ENCODE results near the gene DLGAP1. TPM values are rescaled to one million over a fixed set of nuclear protein-coding genes. Genes with fewer than 3 reads are reported as not detected.

The DLGAP1 gene
- total RNA-seq, 1 experiment from 2014 or later: 2.9 TPM

DNA sequence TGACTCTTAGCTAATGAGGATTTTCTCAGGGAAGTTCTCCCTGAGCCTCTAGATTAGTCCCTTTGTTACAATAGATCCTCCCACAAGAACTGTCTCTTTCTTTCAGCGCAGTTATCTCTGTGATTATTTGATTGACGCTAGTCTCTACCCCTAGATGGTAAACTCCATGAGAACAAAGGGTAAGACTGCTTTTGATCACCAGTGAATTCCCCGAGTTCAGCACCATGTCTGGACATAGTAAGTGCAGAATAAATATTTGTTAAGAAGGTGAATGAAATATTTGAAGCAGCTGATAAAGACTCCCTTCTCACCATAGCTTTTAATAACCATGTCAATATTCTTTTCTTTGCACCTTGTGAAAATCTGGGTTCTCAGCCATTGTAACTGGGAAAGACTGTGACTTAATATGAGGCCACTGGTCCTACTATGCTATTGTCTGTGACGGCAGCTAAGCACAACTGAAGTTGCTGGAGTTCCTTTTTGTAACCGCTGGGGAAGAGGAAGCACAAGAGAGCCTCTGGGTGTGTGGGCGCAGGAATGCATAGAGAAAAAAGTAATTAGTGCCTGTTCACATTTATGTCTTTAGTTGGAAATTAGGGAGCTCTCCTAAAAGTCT, 790.4 kb downstream of the DLGAP1 start:
- DNase-seq (ENCODE audit: low read depth): no peak

DNA sequence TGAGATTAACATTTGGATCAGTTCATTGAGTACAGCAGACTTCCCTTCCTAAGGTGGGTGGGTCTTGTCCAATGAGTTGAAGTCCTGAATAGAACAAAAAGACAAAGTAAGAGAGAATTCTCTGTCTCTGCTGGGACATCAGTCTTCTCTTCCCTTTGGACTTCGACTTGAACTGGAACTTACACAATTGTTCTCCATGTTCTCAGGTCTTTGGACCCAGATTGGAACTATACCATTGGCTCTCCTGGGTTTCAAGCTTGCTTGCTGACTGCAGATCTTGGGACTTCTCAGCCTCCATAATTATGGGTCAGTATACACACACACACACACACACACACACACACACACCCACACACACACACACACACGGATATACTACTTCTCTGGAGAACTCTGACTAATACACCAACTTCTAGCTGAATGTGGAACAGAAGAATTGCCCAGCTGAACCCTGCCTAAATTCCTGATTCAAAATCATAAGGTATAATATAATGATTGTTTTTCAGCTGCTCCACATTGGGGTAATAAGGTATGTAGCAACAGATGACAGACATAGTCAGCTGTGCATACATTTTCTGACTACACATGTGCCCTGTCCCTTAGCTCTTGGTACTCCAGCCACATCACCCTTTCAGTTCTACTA, 791.1 kb downstream of the DLGAP1 start:
- no peak for DNase-seq (ENCODE audit: low read depth)

DNA sequence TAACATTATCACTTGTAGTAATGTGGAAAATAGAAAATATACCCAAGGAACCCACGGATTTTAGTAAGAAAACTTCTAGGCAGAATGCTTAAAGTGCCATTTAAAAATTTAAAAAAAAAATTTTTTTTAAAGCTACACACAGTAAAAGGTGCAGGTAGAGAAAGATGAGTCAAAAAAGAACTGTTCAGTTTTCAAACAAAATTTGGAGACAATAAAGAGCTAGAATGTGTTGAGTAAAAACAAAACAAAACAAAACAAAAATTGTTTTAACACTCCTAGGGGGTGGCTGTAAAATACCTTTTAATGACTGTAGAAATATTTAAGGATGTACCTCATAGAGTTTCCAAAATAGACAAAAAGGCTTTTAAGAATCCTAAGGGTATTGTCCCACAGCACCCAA, 793.1 kb downstream of the DLGAP1 start:
- no peak for DNase-seq (ENCODE audit: low read depth)

DNA sequence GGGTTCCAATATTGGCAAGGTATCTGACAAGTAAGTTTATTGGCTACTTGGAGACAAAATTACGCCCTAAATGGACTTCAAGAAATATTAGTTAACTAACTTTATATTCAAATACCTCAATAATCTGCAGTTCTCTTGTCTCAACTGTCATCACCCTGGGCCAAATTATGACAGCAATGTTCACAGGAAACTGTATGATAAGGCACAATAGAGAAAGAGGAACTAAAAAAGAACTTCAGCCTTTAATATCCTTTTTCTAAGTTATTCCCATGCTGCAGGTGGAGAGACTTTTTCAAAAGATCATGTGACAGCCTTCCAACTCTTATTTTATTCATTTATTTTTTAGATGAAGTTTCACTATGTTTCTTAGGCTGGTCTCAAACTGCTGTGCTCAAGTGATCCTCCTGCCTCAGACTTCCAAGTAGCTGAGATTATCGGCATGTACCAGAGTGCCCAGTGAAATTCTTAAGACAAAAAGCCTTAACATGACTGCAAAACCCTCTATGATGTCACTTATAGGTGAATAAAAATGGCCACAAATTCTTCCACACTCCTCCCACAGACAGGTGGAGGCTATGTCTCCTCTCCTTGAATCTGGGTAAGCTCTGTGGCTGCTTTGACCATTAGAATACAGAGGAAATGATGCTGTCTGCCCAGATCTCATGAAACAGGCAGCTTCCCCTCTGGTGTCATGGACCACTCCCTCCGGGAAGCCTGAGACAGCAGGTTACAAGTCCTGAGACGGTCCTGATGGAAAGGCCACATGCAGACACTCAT, 794.2 kb downstream of the DLGAP1 start:
- no peak for DNase-seq (ENCODE audit: low read depth)

DNA sequence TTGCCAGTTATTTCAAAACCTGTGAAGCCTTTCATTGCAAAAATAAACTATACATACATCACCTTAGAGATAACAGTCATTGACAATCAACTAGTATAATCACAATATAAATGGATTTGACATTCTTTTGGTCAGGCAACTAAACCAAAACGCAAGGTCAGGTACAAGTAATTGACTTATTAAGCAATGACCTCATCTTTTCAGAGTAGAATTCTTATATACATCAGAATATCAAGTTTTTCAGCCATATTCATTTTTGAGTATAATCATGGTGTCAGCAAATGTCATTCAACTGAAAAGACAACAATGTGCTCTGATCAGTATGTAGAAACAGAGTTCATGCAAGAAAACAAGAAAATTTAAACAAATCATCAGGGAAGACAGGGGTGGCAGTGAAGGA, 796.6 kb downstream of the DLGAP1 start:
- no peak for DNase-seq (ENCODE audit: low read depth)

DNA sequence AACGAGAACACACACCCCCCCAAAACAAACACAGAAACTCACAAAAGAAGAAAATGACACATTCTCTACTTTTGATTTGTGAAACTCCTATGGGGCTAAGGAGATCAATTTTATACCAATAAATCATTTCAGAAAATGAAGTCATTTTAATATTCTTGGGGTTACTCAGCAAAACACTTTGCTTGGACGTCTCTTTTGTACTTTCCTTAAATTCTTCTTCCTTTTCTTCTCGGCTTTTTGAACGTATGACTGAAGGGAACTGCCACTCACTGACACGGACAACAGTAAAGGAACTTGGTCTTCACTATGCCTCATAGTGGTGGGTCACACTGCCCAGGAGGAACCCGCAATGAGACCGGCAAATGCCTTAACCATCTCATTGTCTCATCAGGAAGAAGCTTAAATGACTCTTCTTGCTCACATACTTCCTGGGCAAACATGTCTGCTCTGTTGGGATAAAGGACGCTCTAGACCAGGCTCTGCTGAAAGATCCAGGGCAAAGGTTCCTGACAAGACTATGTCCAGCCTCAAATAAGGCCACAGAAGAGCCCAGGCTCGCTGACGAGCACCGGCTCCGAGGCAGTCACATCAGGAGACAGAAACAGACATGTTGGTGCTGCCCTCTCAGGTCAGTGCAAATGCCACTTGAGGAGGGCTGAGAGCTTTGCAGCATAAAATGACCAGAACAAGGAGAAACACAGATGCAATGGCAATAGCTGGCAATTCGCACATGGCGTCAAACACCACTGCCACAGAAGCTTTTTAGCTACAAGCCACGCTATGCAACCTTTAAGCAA, 799.7 kb downstream of the DLGAP1 start:
- no peak for DNase-seq (ENCODE audit: low read depth)

DNA sequence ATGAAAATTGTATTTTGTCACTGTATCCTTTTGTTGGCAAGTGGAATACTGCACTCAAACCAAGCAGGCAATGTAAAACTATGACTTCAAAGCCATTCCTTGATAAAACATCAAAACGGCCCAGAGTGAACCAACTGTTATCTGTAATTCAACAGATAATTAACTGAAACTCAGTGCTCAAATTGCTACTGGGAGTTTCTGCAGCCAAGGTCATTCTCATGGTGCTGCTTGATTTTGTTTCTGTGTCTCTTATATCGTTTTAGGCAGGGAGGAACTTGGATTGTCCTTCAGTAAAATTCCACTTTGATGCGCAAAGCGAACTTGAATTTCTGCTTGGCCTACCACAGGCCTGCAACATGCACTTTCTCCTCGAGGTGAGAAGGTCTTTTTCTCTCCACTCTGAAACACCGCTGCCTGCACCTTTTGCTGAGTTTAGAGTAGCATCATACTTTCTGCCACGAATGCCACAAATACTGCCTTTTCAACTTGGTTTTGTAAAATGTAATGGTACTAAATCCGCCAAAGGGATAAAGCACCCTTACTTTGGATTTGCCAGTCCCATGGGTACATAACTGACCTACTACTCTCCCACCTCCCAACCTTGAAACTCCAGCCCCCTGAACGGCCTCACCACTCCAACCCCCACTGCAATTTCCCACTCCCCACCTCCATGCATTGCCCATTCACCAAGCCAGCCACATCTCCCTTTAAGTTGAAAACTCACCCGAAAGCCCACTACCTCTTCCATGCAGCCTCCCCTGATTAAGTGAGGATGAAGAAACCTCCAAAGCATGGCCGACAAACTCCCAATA, 800.5 kb downstream of the DLGAP1 start:
- no peak for DNase-seq (ENCODE audit: low read depth)

DNA sequence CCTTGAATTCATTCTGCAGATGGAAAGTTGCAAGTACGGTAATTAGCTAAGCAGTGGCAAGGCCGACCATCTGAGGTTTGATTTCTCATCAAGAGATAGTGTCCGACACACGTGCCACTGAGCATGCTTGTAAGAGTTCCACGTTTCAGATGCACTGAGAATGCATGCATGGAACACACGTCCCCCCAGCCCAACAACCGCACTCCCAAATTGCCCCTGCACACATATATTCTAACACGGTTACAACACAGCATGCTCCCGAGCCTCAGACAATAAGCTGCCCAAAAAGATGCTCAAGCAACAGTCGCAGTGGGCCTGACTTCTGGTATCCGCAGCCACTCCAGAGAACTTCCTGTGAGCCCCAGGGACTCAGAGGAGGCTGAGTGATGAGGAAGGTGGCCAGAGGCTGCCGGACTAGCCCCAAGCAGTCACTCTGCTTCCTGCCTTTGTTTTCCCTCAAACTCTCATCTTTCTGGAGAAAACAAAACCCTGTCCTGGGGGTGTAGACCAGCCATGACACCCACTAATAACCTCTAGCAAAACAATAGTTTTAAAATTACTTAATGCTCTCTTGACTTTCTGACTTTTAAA, 801.2 kb downstream of the DLGAP1 start:
- peak; percentile 23 for DNase-seq (ENCODE audit: low read depth)

DNA sequence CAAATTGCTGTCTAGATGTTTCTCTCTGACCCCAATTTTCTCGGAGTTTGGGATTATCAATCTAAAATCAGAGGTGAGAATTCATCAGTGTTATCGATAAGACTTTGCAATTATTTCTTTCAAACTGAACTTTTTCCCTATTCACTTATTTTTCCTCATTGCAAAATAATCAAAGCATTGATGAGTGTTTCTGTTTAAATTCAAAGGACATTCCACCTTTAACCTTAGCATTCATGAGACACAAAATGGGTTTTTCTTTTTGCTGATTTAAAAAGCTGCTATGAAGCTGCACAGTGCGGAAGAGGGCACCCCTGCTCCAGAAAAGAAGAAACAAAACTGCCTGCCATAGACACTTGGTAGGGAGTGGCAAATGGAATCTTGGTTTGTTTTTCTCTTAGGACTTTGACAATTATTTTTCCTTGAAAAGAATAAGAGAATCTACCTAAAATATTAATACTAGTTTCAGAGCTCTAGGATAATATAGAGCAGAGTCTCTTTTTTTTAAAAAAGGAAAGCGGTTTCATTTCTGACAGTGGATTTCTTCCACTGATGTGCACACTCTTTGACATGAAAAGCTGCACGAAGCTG, 801.8 kb downstream of the DLGAP1 start:
- DNase-seq (ENCODE audit: low read depth): peak; percentile 22

DNA sequence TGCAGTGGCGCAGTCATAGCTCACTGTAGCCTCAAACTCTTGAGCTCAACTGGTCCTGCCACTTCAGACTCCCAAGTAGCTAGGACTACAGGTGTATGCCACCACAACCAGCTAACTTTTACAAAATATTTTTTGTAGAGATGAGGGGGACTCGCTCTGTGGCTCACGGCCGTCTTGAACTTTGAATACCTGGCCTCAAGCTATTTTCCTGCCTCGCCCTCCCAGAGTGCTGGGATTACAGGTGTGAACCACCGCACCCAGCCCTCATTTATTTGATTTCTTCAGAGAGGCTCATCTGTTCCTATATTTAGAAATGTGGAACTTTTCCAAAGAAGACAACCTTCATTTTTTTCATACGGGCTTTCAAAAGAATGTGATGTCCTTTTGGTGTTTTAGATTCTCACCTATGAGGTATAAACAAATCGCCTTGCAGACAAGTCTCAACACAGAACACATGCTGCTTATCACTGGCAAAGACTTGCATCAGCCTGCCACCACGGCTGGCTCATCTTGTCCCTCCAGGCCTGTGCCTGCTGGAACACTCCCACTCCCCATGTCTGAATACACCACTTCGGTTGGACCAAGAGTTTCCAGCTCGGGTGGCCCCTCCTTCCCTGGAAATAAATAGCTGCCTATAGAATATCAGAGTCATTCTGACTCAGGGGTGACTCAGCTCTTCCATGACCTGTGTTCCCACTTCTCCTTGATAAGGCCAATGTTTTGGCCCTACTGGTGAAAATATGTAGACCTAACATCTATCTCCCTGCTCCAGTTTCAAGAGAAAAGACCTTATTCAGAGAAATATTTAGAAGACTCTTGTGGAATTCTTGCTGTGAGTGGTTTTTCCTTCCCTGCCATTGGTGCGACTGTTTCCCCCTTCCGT, 802.5 kb downstream of the DLGAP1 start:
- peak; percentile 93 for DNase-seq (ENCODE audit: low read depth)

DNA sequence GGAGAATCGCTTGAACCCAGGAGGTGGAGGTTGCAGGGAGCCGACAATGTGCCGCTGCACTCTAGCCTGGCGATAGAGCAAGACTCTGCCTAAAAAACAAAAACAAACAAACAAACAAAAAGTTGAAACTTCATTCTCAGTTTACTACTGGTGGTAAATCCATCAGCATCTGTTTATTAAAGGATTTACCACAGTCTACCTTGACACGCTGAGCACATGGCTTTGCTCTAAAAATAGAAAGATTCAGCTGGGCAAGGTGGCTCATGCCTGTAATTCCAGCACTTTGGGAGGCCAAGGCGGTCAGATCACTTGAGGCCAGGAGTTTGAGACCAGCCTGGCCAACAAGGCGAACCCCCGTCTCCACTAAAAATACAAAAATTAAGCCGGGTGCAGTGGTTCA, 803.8 kb downstream of the DLGAP1 start:
- DNase-seq (ENCODE audit: low read depth): no peak

DNA sequence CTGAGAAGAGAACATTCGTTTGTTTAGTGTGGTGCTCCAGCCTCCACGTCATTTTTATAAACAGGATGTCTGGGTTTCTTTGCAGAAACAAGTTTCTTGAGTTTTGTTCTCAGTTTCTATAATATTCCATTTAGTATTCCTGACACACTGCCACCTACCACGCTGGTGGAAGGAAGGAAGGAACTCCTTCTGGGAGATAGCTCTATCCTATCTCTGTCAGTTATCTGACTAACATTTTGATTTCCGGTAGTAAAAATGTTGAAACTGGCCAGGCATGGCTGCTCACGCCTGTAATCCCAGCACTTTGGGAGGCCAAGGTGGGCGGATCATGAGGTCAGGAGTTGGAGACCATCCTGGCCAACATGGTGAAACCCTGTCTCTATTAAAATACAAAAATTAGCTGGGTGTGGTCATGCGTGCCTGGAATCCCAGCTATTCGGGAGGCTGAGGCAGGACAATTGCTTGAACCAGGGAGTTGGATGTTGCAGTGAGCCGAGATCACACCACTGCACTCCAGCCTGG, 804.5 kb downstream of the DLGAP1 start:
- peak; percentile 20 for DNase-seq (ENCODE audit: low read depth)

DNA sequence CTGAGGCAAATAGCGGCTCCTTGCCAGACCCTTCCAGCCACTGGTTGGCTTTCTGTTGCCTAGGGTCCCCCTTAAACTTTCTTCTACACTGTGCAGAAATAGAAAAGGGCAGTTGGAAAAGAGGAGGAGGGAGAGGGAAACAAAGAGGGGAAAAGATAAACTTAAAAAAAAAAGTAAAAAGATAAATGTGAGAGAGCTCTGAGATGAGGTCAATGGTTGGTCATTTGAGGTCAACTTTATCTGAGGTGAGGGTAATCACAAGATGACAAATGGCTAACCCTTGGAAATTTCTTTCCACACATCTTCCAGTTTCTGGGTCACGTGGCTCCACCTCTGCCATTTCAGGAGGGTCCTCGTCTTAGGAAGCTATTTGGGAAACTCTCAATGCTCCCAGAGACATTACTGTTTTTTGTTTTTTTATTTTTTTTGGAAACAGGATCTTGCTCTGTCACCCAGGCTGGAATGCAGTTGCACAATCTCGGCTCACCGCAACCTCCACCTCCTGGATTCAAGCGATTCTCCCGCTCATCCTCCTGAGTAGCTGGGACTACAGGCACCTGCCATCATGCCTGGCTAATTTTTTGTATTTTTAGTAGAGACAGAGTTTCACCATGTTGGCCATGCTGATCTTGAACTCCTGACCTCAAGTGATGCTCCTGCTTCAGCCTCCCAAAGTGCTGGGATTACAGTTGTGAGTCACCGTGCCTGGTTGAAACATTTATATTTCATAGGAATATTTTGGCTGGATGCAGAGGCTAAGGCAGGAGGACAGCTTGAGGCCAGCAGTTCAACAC, 805.3 kb downstream of the DLGAP1 start:
- DNase-seq (ENCODE audit: low read depth): peak; percentile 85

DNA sequence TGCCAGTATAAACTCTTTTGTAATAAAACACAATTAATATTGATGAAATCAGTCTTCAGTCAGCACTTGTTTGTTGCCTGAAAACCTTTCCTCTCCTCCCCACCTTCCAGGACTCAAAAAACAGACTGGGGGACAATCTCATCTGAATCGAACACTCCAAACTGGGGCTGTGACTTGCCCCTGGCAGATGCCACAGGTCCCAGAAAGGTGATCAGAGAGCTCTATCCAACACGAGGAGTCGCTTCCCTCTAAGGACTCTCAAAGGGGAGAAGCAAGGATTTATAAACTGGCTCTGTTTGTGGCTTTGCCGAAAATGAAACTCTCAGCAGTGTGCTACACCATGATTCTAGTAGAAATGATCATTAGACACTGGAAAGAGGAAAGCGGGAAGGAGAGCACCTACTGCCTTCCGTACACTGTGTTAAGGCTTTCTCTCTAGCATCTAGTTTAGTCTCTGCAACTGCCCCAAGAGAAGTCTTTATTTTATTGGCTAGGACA, 805.9 kb downstream of the DLGAP1 start:
- no peak for DNase-seq (ENCODE audit: low read depth)

DNA sequence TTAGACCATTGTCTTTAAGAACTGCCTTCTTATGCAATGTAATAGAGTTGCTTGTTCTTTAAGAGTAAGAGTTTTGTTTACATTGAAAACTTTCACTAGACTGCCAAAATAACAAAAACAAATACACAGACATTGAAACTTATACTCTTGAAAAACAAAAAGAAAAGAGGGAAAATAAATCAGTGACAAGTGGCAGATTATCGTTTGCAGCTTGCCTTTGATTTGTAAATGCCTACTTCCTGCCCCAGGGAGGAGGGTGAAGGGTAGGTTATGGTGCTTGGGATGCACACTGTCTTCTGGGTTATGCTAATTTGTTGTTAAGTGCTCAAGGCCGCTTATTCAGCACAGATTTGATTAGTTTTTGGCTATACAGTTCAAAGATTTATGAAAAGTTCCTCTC, 806.5 kb downstream of the DLGAP1 start:
- DNase-seq (ENCODE audit: low read depth): no peak

DNA sequence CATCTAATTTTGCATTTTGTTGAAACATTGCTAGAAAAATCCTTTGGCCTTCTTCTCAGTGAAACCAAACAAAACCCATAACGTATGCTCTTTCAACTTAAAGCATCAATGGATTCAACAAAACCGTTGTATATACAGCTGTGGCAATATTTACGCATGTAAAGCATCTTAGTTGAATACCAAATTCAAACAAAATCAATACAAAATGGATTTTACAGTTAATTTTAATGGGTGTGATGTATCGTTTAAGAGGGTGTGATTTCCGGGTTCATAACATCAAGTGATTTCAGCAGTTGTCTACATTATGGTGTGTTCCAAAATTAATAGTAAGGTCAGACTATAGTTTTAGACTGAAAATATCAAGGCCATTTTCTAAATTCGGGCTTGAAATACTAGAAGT, 806.9 kb downstream of the DLGAP1 start:
- DNase-seq (ENCODE audit: low read depth): no peak

DNA sequence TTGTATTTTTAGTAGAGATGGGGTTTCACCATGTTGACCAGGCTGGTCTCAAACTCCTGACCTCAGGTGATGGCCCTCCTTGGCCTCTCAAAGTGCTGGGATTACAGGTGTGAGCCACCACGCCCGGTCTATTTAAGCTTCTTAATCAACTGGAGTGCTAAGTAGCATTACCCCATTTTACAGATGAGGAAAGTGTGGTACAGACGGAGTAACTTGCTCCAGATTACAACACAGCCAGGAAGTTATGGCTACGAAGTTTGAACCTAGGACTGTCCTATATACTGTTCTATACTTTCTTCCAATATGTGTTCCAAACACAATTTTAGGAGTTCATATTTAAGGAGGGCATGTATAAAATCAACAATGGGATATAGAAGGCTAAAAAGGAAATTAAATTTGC, 807.5 kb downstream of the DLGAP1 start:
- no peak for DNase-seq (ENCODE audit: low read depth)
